Measurements from ENCODE around the gene SYT9.

Gene SYT9, protein sequence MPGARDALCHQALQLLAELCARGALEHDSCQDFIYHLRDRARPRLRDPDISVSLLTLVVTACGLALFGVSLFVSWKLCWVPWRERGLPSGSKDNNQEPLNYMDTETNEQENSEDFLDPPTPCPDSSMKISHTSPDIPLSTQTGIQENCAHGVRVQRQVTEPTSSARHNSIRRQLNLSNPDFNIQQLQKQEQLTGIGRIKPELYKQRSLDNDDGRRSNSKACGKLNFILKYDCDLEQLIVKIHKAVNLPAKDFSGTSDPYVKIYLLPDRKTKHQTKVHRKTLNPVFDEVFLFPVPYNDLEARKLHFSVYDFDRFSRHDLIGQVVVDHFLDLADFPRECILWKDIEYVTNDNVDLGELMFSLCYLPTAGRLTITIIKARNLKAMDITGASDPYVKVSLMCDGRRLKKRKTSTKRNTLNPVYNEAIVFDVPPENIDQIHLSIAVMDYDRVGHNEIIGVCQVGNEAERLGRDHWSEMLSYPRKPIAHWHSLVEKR

DNA sequence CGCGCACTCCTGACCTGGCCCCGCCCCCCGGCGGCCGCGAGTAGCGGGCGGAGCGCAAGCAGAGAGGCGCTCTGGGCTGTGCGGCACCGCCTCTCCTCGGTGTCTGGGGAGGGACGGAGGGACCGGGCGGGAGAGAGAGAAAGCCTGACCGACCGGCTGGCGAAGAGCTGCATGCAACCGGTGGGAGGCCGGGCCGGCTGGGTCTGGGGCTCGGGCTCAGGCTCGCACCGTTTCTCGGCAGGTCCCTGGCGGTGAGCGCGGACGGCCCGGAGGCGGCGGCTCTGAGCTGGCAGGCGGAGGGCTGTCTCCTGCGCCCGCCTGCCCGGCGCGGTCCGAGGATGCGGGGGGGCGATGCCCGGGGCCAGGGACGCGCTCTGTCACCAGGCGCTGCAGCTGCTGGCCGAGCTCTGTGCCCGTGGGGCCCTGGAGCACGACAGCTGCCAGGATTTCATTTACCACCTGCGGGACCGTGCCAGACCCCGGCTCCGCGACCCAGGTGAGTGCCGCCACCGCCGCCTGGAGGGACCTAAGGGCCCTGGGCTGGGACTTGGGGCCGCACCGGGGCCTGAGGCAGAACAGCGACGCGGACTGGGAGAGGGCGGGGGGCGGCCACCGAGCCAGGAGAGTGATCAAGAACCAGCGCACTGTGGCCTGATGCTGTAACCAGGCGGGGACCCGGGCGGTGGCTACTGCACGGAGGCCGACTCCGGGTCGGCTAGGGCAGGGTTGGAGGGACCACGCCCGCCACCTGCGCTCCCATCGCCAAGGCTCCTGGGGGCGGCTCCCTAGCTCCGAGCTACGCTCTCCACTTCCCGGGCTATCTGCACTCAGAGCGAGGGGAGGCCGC lies at the start of gene SYT9:
SYT9 (plus strand) TSS at position 69 of the 847 bp plus-strand sequence; CDS start at position 352, 283 bp downstream.
- DNase-seq (ENCODE audit: low read depth), result no peak

GRCh38 chr11:7202412-7202811 lies 49.3 kb upstream of the SYT9 start:
- no peak for DNase-seq (ENCODE audit: low read depth)

GRCh38 chr11:7204778-7205177 lies 46.9 kb upstream of the SYT9 start:
- no peak for DNase-seq (ENCODE audit: low read depth)

DNA sequence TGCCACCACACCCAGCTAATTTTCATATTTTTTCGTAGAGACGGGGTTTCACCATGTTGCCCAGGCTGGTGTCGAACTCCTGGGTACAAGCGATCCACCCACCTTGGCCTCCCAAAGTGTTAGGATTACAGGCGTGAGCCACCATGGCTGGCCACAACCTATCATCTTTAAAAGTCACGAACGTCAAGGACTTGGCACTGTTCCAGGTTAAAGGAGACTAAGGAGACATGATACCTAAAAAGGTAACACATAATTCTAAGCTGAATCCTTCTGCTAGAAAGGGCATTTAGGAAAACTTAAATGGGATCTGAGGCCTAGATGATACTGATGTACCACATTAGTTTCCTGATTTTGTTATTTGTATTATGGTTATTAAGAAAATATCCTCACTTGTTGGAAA lies 43.3 kb upstream of the SYT9 start:
- DNase-seq (ENCODE audit: low read depth), result no peak

GRCh38 chr11:7219491-7219890 lies 32.2 kb upstream of the SYT9 start:
- no peak for DNase-seq (ENCODE audit: low read depth)

DNA sequence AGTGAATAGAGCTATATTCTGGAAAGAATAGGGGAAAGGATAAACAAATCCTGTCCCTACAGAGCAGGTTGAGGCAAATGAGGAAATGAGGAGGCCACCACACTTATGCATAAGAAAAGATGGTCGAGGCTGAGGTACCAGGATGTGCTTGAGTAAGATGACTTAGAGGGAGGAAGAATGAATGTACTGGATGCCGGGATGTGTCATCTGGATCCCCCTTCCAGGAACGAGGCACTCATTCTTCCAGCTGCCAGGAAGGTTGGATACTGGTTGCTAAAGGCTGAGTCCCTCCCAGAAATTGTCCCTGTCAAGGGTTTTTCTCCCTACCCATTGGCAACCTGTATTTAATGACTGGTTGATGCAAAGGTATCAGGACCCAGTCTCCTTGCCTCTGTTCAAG lies 31.1 kb upstream of the SYT9 start:
- no peak for DNase-seq (ENCODE audit: low read depth)

- DNase-seq (ENCODE audit: low read depth), result no peak
Observed at GRCh38 chr11:7222619-7223018, 29.1 kb upstream of the SYT9 start.

- no peak for DNase-seq (ENCODE audit: low read depth)
Observed at GRCh38 chr11:7239877-7240276, 11.8 kb upstream of the SYT9 start.

- no peak for DNase-seq (ENCODE audit: low read depth)
Observed at GRCh38 chr11:7245341-7245740, 6.4 kb upstream of the SYT9 start.

- no peak for DNase-seq (ENCODE audit: low read depth)
Observed at GRCh38 chr11:7246179-7246578, 5.5 kb upstream of the SYT9 start.

- DNase-seq (ENCODE audit: low read depth), result no peak
Observed at GRCh38 chr11:7250166-7250565, 1.5 kb upstream of the SYT9 start.

DNA sequence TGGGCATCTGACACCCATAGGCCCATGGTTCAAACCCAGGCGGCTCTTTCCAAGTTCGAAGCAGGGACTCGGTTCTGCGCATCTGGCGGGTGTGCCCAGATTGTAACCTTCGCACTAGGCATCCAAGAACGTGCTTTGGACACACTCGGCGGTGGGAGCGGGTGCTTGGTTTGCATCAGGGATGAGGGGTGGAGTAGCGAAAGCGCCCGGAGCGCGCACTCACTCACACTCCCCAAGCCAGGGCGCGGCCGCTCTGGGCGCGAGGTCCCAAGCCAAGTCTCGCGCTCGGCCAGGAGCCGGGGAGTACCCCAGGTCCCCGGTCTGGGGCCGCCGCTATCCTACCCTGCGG lies 243 bp upstream of the SYT9 start:
- no peak for DNase-seq (ENCODE audit: low read depth)

GRCh38 chr11:7252683-7253213 lies 1.0 kb downstream of the SYT9 start:
- DNase-seq (ENCODE audit: low read depth), result no peak

DNA sequence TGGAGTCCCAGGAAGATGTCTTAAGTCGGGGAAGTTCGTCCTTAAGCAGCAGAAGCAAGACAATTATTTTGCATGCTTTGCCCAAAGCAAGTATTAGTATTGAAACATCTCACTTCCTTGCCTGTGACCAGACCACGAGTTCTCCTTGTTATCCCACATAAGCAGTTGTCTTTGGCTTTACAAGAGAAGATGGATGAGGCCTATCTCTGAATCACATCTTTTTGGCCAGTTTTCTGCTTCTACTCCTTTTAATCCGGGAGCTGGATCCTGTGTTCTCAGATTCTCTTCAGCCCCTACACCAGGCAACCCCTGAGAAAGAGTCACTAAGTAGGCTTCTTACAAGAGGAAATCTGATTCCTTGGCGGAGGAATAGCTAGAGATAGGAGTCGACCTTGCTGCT lies 2.1 kb downstream of the SYT9 start:
- no peak for DNase-seq (ENCODE audit: low read depth)

GRCh38 chr11:7254731-7255291 lies 3.1 kb downstream of the SYT9 start:
- DNase-seq (ENCODE audit: low read depth), result no peak

DNA sequence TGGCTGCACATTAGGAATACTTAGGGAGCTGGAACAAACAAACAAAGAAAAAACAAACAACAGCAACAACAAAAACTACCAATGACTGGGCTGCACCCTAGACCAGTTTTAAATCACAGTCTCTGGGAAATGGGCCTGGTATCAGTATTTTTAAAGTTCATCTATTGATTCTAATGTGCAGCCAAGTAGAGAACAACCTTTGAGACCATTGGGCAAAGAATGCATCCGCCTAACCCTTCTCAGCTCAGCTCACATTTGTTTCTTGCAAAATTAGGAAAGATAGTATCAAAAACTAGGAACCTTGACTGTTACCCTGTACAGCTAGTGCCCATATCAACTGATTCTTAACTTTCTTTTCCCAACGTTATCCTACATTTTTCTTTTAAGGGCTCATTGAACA lies 5.2 kb downstream of the SYT9 start:
- DNase-seq (ENCODE audit: low read depth), result no peak

DNA sequence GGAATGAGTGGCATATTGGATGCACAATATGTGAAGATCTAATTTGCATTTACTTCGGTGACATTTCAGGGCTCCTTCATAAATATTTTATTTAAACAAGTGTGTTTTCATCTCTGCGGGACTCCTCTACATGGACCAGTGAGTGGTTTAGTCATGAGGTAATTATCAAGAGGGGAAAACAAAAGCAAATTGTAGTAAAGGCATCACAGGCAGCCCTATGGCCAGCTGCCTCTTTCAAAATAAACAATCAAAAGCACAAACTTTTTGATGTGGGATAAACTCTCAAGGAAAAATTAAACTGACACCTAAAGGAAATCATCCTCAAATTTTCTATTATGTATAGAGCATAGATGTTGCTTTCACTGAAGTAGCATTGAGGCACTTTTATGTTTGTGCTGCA lies 6.0 kb downstream of the SYT9 start:
- no peak for DNase-seq (ENCODE audit: low read depth)

DNA sequence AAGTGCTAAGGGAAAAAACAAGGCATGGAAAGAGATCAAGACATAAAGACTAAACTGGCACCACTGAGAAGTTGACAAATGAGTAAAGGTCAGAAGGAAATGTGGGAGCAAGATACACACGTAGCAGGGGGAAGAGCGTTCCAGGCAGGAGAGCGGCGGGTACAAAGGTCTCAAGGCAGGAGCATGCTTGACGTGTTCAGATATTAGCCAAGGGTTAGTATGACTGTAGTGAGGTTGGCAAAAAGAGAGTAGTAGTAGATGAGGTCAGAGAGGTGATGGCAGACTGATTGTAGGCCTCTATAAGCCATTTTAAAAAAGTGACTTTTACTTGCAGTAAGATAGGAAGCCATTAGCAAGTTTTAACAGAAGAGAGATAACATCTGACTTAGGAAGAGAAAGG lies 9.9 kb downstream of the SYT9 start:
- DNase-seq (ENCODE audit: low read depth), result no peak

GRCh38 chr11:7262672-7263071 lies 11.0 kb downstream of the SYT9 start:
- no peak for DNase-seq (ENCODE audit: low read depth)

GRCh38 chr11:7263842-7264241 lies 12.1 kb downstream of the SYT9 start:
- DNase-seq (ENCODE audit: low read depth), result no peak

GRCh38 chr11:7268758-7269157 lies 17.1 kb downstream of the SYT9 start:
- DNase-seq (ENCODE audit: low read depth), result no peak

DNA sequence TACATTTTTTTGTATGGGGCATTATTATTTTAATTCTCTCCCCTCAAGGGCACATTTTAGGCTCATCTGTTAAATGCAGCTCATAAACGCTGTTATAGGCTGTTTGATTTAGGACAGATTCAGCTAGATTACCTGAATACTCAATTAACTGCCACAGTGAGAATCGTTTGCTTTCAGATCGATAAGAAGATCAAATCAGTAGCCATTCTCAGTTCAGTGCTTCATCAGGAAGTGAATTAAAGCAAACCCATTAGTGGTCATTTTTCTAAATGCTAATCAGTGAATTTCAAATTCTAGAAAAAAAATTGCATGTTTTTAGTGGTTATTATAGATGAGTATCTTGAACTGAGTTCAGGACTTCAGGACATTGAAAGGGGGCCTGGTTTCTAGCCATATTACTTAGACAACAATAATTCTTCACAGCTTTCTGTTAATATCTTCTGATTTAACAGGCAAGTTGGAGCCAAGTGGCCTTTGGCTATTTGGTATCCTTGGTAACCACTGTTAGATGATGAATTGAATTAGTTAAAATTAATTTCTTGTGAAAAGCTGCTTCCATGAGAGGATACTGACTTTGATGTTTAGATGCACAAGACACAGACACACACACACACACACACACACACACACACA lies 18.6 kb downstream of the SYT9 start:
- DNase-seq (ENCODE audit: low read depth), result no peak
